GM21528 (cell line): ENCODE measurements around the gene CACNB4.

Experiments
- ATAC-seq: cut with Tn5 transposase; IDR thresholded peaks from one replicate; pipeline ENCODE4 v1.9.1; 2021; ENCODE audit warnings: mild to moderate bottlenecking, moderate library complexity; ENCODE audit not compliant: unreplicated experiment, low FRiP score

The CACNB4 gene

GRCh38 chr2:151979694-151980093 lies 119.2 kb downstream of the CACNB4 start:
- ATAC-seq = no peak

- ATAC-seq = no peak
Measured at GRCh38 chr2:151978709-151979108, 120.1 kb downstream of the CACNB4 start.

- no peak for ATAC-seq
Measured at GRCh38 chr2:151977631-151978030, 121.2 kb downstream of the CACNB4 start.

- peak; percentile 78 for ATAC-seq
Measured at GRCh38 chr2:151976945-151977353, 121.9 kb downstream of the CACNB4 start.

GRCh38 chr2:151975460-151976414 lies 123.1 kb downstream of the CACNB4 start:
- no peak for ATAC-seq

GRCh38 chr2:151974988-151975387 lies 123.9 kb downstream of the CACNB4 start:
- ATAC-seq = no peak

- no peak for ATAC-seq
Measured at GRCh38 chr2:151973901-151974199, 125.0 kb downstream of the CACNB4 start.

- ATAC-seq = no peak
Measured at GRCh38 chr2:151973013-151973900, 125.6 kb downstream of the CACNB4 start.

- ATAC-seq = no peak
Measured at GRCh38 chr2:151972241-151973012, 126.4 kb downstream of the CACNB4 start.

- ATAC-seq = no peak
Measured at GRCh38 chr2:151971301-151972051, 127.4 kb downstream of the CACNB4 start.

GRCh38 chr2:151968770-151969470 lies 129.9 kb downstream of the CACNB4 start:
- no peak for ATAC-seq

GRCh38 chr2:151967829-151968722 lies 130.8 kb downstream of the CACNB4 start:
- no peak for ATAC-seq

- no peak for ATAC-seq
Measured at GRCh38 chr2:151965884-151966283, 133.0 kb downstream of the CACNB4 start.

GRCh38 chr2:151961558-151961957 lies 137.3 kb downstream of the CACNB4 start:
- no peak for ATAC-seq

GRCh38 chr2:151959238-151959637 lies 139.6 kb downstream of the CACNB4 start:
- no peak for ATAC-seq

GRCh38 chr2:151953467-151953866 lies 145.4 kb downstream of the CACNB4 start:
- no peak for ATAC-seq

GRCh38 chr2:151952691-151953456 lies 146.0 kb downstream of the CACNB4 start:
- ATAC-seq = no peak

- ATAC-seq = no peak
Measured at GRCh38 chr2:151947813-151948165, 151.1 kb downstream of the CACNB4 start.
